Measurements from ENCODE around the gene NTRK3.

The NTRK3 gene

GRCh38 chr15:88022716-88023115 is 233.8 kb downstream of the NTRK3 start:
- FAIRE-seq, result no peak

- FAIRE-seq, result no peak
These were observed 234.9 kb downstream of the NTRK3 start for GRCh38 chr15:88021601-88022000.

GRCh38 chr15:88020806-88021205 is 235.7 kb downstream of the NTRK3 start:
- no peak for FAIRE-seq

GRCh38 chr15:88019656-88020055 is 236.9 kb downstream of the NTRK3 start:
- FAIRE-seq, result no peak

- FAIRE-seq, result no peak
These were observed 237.5 kb downstream of the NTRK3 start for GRCh38 chr15:88018869-88019641.

- FAIRE-seq, result no peak
These were observed 238.8 kb downstream of the NTRK3 start for GRCh38 chr15:88017753-88018152.

- no peak for FAIRE-seq
These were observed 240.1 kb downstream of the NTRK3 start for GRCh38 chr15:88016406-88016805.

GRCh38 chr15:88015228-88015860 is 241.2 kb downstream of the NTRK3 start:
- FAIRE-seq, result no peak

GRCh38 chr15:88014454-88015160 is 241.9 kb downstream of the NTRK3 start:
- no peak for FAIRE-seq

- no peak for FAIRE-seq
These were observed 243.4 kb downstream of the NTRK3 start for GRCh38 chr15:88013111-88013510.

GRCh38 chr15:88012688-88013087 is 243.9 kb downstream of the NTRK3 start:
- FAIRE-seq, result no peak

- no peak for FAIRE-seq
These were observed 244.3 kb downstream of the NTRK3 start for GRCh38 chr15:88012233-88012632.

GRCh38 chr15:88011533-88011932 is 245.0 kb downstream of the NTRK3 start:
- FAIRE-seq, result no peak

- no peak for FAIRE-seq
These were observed 250.4 kb downstream of the NTRK3 start for GRCh38 chr15:88006146-88006545.

- no peak for FAIRE-seq
These were observed 252.1 kb downstream of the NTRK3 start for GRCh38 chr15:88004399-88004798.

GRCh38 chr15:88003541-88004327 is 252.8 kb downstream of the NTRK3 start:
- no peak for FAIRE-seq

- FAIRE-seq, result no peak
These were observed 253.8 kb downstream of the NTRK3 start for GRCh38 chr15:88002706-88003105.

GRCh38 chr15:87998630-87999029 is 257.9 kb downstream of the NTRK3 start:
- no peak for FAIRE-seq

GRCh38 chr15:87986776-87987175 is 269.8 kb downstream of the NTRK3 start:
- FAIRE-seq, result no peak

- no peak for FAIRE-seq
These were observed 271.1 kb downstream of the NTRK3 start for GRCh38 chr15:87985451-87985850.

- no peak for FAIRE-seq
These were observed 274.6 kb downstream of the NTRK3 start for GRCh38 chr15:87981969-87982368.

GRCh38 chr15:87977907-87978306 is 278.6 kb downstream of the NTRK3 start:
- no peak for FAIRE-seq

- no peak for FAIRE-seq
These were observed 280.0 kb downstream of the NTRK3 start for GRCh38 chr15:87976552-87976951.
